TTC549 (cell line): ENCODE results near the gene ISOC2.
"Not testable (repeated sequence)": the region's sequence is repeated elsewhere in the genome, so short reads cannot be mapped to it uniquely, and the experiment has no call there.

Source experiments
- FAIRE-seq: peaks from 2 replicates; lab custom pipeline; 2012; peaks lifted over from hg19 to GRCh38; lab: Jason Lieb, UNC

ISOC2 gene

GRCh38 chr19:55457683-55458457, 3.6 kb downstream of the ISOC2 start:
- no peak for FAIRE-seq

- FAIRE-seq, result no peak
Observed at GRCh38 chr19:55456347-55456746, 5.1 kb downstream of the ISOC2 start.

DNA sequence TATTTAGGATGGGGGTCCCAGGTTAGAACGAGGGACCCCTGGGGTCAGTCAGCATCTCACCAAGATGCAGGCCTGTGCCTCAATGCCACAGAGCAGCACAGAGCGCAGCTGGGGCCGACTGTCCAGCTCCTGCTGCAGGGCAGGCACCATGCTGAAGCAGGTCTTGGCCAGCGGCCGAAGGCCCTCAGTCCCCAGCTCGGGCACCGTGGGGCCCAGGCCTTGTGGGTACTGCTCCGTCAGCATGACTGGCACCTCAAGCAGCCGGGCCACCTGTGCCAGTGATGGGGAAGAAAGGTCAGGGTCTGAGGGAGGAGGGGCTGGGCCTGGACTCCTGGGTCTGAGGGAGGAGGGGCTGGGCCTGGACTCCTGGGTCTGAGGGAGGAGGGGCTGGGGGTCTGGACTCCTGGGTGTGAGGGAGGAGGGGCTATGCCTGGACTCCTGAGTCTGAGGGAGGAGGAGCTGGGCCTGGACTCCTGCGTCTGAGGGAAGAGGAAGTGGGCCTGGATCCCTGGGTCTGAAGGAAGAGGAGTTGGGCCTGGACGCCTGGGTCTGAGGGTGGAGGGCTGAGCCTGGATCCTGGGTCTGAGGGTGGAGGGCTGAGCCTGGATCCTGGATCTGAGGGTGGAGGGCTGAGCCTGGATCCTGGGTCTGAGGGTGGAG, 5.7 kb downstream of the ISOC2 start:
- no peak for FAIRE-seq

- no peak for FAIRE-seq
Observed at GRCh38 chr19:55454787-55455243, 6.6 kb downstream of the ISOC2 start.

DNA sequence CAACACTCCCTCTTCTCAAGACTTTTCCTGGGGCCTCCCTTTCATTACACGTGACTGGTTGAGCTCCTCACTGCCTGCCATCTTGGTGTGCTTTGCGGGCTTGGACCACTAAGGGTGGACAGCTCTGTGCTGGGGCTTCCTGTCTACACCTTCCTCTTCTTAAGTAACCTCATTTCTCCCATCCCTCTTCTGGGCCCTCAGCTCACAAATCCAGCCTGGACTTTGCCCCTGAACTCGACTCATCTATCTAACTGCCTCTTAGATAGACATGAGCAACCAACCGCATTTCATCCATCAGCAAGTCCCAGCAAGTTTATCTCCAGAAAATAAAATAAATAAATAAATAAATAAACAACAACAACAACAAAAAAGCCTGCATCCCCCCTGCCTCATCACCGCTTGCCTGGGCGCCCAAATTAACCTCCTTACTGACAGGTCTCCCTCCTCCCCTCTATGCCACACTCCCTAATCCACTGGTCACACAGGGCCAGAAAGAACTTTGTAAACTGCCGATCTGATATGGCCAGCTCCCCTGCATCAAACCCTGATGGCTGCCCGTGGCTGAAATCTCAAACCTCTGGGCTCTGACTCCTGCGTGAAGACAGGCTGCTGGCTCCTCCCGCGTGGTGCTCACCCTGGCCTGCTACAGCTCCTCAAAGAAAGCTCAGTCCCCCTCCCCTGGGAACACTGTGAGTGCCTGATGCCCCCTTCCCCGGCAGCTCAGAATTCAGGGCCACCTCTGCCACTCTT, 7.8 kb downstream of the ISOC2 start:
- FAIRE-seq, result no peak

DNA sequence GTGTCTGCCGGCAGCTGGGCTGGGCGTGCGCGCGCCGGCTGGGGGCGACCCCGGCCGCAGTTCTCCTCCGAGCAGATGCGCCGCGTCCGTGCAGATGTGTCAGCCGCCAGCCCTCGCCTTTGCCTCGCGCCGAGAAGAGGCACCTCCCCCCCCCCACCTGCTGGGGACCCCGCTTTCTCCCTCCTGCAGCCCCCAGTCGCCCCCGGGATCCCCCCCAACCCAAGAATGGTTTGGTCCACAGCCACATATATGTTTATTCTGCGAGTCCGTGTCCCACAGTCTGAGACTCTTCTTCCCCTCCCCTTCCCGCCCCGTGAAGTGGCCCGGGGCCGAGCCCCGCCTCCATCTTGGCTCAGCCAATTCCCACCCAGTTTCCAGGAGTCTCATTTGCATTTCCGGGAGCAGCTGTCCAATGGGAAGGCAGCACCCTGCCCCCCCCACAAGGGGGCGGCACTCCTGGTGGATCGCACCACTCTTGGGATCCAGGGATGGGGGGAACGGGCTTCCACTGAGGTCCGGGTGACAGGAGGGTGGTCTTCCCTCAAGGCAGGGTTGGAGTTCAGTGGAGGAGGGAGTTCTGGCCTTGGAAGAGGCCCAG, 8.6 kb downstream of the ISOC2 start:
- no peak for FAIRE-seq

DNA sequence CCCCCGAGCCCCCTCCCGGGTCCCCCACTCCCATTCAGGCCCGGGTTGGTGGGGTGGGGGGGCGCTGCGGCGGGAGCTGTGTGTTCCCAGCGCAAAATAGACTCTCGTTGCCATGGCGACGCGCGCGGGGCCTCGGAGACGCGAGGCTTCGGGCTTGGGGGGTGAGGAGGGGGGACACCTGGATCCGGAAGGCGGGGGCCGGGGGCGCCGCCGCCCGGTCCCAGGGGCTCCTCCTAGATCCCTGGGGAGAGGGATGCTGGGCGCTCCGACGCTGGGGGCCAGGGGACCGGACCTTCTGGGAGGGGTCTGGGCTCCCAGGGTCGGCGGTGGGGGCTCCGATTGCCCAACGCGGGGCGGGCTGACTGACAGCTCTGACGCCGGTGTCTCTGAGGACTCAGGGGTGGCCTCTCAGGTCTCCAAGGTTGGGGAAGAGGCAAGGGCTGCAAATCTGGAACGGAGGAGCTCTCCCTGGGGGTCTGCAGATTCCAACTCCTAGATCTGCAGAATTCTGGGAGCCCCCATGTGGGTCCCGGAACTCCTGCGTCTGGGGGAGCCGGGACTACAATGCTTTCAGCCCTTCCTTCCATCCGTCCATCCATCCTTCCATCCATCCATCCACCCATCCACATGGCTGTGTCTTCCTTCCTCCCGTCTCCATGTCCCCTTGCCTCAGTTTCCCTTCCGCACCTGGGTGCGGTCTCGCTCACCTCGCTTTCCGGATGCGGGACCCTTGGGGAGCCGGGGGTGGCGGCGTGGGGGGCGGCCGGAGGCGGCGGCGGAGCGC, 9.3 kb downstream of the ISOC2 start:
- FAIRE-seq, result no peak

DNA sequence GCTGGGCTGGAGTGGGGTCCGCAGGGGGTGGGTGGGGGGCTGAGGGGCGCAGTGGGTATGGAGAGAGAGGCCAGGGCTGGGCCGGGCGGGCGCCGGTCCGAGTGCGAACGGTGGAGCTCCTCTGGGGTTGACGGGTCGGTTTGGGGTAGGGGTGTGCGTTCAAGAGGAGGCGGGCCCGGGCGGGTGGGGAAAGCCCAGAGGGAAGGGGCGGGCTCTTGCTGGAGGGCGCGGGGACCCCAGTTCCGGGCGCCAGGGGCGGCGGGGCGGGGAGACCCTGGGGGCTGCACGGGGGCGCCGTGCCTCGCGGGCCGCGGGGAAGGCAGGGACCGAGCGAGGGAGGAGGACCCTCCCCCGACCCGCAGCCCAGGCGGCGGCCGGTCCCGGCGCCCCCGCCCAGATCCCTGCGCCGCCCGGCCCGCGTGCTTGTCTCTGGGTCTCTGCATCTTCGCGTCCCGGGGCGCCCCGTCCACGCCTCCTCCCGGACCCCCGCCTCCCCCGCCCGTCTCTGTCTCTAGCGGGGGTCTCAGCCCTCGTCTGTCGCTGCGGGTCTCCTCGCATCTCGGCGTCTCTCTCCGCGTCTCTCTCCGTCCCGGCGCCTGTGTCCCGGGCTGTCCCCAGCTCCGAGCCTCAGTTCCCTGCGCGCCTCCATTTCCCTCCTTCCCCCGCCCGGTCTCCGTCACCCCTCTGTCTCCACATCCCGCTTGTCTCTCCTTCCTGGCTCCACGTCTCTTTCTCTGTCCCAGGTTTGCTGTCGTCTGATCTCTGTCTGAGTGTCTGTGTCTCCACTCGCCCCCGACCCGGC, 10.1 kb downstream of the ISOC2 start:
- no peak for FAIRE-seq

- FAIRE-seq, result no peak
Observed at GRCh38 chr19:55449469-55449868, 12.0 kb downstream of the ISOC2 start.

DNA sequence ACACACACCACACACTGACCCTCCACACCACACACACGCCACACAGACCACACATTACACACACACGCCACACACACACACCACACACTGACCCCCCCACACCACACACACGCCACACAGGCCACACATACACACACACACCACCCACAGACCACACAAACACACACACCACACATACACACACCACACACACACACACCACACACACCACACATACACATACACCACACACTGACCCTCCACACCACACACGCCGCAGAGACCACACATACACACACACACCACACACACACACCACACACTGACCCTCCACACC, 13.3 kb downstream of the ISOC2 start:
- not testable (repeated sequence) for FAIRE-seq

DNA sequence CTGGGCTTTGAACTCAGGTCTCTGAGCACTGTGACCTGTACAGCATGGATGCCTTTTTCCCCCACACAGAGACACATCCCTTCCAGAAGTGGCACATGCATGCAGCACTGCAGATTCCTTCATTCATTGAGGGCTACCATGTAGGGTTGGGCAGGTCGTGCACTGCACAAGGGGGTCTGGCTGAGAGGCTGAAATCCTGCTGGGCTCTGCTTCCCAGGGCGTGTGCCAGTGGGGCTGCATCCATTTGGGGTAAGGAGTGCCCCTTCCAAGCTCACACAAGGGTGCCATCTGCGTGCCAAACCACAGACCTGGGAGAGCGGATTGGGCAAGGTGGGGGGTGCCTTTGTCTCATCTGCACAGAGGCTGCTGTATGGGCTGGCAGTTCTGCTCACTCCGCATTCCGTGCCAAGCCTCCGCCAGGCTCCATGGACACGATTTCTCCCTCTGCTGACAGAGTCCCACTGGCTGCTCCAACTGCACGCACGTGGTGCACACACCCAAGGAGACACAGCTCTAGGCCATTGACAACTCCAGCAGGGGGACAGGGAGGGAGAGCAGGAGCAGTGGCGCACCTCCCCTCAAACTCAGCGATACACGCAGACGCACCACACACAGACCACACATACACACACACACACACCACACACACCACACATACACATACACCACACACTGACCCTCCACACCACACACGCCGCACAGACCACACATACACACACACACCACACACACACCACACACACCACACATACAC, 13.8 kb downstream of the ISOC2 start:
- FAIRE-seq, result no peak

- no peak for FAIRE-seq
Observed at GRCh38 chr19:55446060-55446459, 15.4 kb downstream of the ISOC2 start.

- FAIRE-seq, result no peak
Observed at GRCh38 chr19:55444646-55445045, 16.8 kb downstream of the ISOC2 start.

- no peak for FAIRE-seq
Observed at GRCh38 chr19:55443824-55444480, 17.5 kb downstream of the ISOC2 start.

GRCh38 chr19:55443045-55443823, 18.2 kb downstream of the ISOC2 start, which contains the start of gene SHISA7:
SHISA7 (minus strand) TSS chr19:55443300; CDS start chr19:55442863, 437 bp downstream.
- no peak for FAIRE-seq

- FAIRE-seq, result no peak
Observed at GRCh38 chr19:55442372-55442961, 19.0 kb downstream of the ISOC2 start.

DNA sequence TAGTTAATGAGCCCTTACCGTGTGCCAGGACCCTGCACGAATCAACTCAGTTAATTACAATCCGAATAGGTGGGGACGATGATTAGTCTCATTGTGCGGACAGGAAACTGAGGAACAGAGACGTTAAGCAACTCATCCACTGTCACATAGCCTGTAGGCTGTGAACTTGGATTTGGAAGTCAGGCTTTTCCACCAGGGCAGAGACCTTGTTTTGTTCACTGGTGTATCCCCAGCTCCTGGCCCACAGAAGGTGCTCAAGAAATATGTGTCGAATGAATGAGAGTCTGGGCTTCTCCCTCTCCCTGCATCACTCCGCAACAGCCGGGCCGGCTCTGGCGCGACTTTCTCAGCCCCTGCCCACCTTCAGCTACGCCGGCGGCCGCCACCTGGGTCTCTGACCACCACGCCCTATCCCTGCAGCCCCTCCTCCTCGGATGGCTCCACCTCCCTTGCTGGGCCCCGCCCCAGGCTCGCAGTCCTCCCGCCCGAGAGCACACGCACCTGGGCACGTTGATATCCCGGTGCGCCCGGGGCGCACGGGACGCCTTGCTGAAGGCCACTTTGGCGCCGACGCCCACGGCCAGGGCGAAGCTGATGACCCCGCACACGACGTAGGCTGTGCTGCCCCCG, 19.6 kb downstream of the ISOC2 start:
- no peak for FAIRE-seq

- no peak for FAIRE-seq
Observed at GRCh38 chr19:55441319-55441691, 20.1 kb downstream of the ISOC2 start.
